Choroid plexus epithelial cell (primary cell): Measurements from ENCODE around the gene MSX1.

ENCODE experiments used
- DNase-seq: peaks from one replicate; pipeline ENCODE4 v3.0.0-alpha.2; 2010; ENCODE audit warnings: low read depth
- H3K4me3 ChIP-seq: 2 replicates; pipeline ENCODE4 v1.5.1; 2011; ENCODE audit warnings: low read depth, mild to moderate bottlenecking, control low read depth, low read length, moderate library complexity
- CTCF ChIP-seq: conservative IDR thresholded peaks from 2 replicates; pipeline ENCODE4 v1.5.1; 2011; ENCODE audit warnings: low read depth, mild to moderate bottlenecking, control low read depth, inconsistent platforms, low read length, moderate library complexity

MSX1 gene

GRCh38 chr4:4869731-4870571 is 10.5 kb downstream of the MSX1 start:
- DNase-seq, result no peak
- TF ChIP-seq CTCF, result no peak
- no peak overlapping the region for H3K4me3 ChIP-seq

- DNase-seq, result no peak
- no peak for TF ChIP-seq CTCF
These were observed 11.2 kb downstream of the MSX1 start for GRCh38 chr4:4870576-4871241.

DNA sequence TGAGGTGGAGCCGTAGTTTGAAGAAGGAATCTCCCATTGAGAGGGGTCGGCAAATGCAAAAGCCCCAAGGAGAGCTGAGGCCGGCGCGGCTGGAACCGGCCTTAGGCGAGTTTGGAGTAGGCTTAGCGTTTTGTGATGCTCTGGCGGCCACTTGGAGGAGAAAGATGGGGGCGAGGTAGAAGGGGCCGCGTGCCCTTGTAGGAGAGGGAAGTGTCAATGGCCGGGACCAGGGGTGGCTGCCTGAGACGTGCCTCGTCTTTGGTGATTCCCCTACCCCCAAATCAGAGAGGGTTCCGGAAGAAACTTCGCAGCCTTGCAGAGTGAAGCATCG is 11.7 kb downstream of the MSX1 start:
- no peak for TF ChIP-seq CTCF
- DNase-seq, result no peak
- no peak overlapping the region for H3K4me3 ChIP-seq

More at GRCh38 chr4:4870576-4871241, 11.2 kb downstream of the MSX1 start:
- H3K4me3 ChIP-seq, result no peak overlapping the region

GRCh38 chr4:4871573-4872313 is 12.3 kb downstream of the MSX1 start:
- no peak for DNase-seq
- no peak overlapping the region for H3K4me3 ChIP-seq
- no peak for TF ChIP-seq CTCF

DNA sequence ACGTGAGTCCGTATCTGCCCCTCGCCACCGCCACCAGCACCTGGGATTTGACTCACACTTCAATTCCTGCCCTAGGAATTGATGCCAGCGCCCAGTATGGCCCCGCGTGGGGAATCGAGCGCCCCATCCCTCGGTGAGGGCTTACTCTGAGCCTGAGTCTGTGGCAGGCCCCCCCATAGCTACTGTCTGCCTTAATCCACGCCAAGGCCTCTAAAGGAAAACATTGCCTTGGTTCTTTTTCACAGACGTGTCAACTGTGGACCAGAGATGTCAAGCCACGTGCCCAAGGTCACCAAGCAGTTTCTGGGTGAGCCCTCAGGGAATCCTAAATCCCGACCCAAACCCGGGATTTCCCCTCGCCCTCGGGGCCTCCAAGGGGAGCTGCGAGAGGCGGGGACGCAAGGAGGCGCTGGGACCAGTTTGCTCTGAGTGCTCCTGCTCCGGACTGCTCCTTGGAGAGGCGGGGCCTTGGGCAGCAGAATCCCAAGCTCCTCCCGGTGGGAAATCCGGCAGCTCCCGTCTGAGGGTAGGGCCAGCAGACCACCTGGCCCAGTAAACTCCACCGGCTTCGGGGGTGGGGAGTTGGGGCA is 12.9 kb downstream of the MSX1 start:
- TF ChIP-seq CTCF, result no peak
- no peak for DNase-seq
- no peak overlapping the region for H3K4me3 ChIP-seq

GRCh38 chr4:4873203-4873602 is 13.7 kb downstream of the MSX1 start:
- no peak overlapping the region for H3K4me3 ChIP-seq
- no peak for TF ChIP-seq CTCF
- DNase-seq, result no peak
